ENCODE results near the gene CCDC106. TPM values are rescaled to one million over a fixed set of nuclear protein-coding genes. Genes with fewer than 3 reads are reported as not detected.

CCDC106 gene
- total RNA-seq, 1 experiment from 2014 or later = 19.9 TPM

DNA sequence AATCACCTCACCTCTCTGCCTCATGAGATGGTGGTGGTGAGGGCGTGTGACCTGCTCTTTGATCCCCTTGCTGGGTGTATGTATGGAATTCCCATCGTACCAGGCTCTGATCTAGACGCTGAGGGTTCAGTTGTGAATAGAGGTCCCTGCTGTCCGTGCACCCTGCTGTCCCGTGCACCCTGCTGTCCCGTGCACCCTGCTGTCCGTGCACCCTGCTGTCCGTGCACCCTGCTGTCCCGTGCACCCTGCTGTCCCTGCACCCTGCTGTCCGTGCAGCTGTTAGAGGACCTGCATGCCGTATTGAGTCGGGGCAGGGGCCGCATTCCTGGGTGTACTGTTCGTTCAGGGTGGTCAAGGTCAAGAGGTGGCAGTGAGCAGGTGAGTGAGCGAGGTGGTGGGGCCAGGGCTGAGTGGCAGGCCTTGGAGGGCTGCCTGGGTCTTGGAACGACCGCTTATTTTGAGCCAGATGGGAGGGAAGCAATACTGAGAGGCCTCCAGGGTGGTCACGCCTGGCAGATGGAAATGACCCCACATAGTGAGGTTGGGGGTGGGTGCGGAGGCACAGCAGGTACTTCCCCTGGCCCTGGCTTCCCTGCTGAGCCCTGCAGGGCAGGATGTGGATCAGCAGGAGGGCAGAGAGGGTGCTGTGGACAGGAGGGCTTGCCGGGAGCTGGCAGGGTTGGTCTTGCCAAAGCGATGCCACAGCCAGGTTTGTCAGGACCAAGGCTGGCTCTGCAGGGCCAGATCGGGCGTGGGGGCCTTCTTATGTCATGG is 22.5 kb downstream of the CCDC106 start:
- H3K4me1 ChIP-seq (ENCODE audit: insufficient read depth, low read length) = no peaks in the 10 kb centered on the region
- peaks cover under 1% of the 10 kb centered on the region for H3K23me2 ChIP-seq (ENCODE audit: insufficient read length, low read depth, low read length, poor library complexity, severe bottlenecking)
- Mint-ChIP-seq H3K36me3 (ENCODE audit: insufficient read depth in 1 of 3, low read depth in 3 of 3) (peaks cover 53 to 79% (median 71%) of the 10 kb centered on the region in 3 experiments), H3K4me1 (peaks cover 27 to 36% of the 10 kb centered on the region in 2 experiments), H3K9me3 (no peaks in the 10 kb centered on the region; a peak in 1 of 5 replicates), H3K27ac (peak overlapping the region; percentile 48 to 87 (median 77); a peak in 5 of 7 replicates), H3K27me3 (ENCODE audit: low read depth) (no peaks in the 10 kb centered on the region), H3K4me3 (peak overlapping the region in 1 of 2 experiments; percentile 38; a peak in 2 of 5 replicates)
- no peaks in the 10 kb centered on the region for H3K79me1 ChIP-seq (ENCODE audit: insufficient read depth, low read depth, low read length, poor library complexity, severe bottlenecking)
- H3K56ac ChIP-seq (ENCODE audit: insufficient read length, low read depth, low read length) = no peak overlapping the region
- no peak overlapping the region for H2AFZ ChIP-seq (ENCODE audit: low read length)
- H3K9ac ChIP-seq (ENCODE audit: extremely low read depth, insufficient read length, low read length) = no peak overlapping the region
- H4K91ac ChIP-seq (ENCODE audit: insufficient read length, low read depth, low read length) = no peak overlapping the region
- WGBS (ENCODE audit: extremely low coverage, insufficient read length, low lambda C conversion rate) = no CpG with 5 or more reads among the region's 23 CpGs
- no peak overlapping the region for H2AK5ac ChIP-seq (ENCODE audit: insufficient read length, low read length)
- H3K4ac ChIP-seq (ENCODE audit: low read depth, low read length) = no peak overlapping the region
- no peak overlapping the region for H2BK20ac ChIP-seq (ENCODE audit: low read depth, low read length, poor library complexity, severe bottlenecking)
- peaks cover 5% of the 10 kb centered on the region; the same call in 1 of the 2 replicates for H3K79me2 ChIP-seq (ENCODE audit: insufficient read depth, low read length)
- H3K14ac ChIP-seq (ENCODE audit: insufficient read depth, low read length) = no peak overlapping the region
- no peak overlapping the region for H2BK120ac ChIP-seq (ENCODE audit: low read depth, low read length, poor library complexity, severe bottlenecking)
- no peak overlapping the region for H3K27ac ChIP-seq (ENCODE audit: insufficient read length, low read depth, low read length)
- no peak overlapping the region for H3K23ac ChIP-seq (ENCODE audit: insufficient read length, low read depth, low read length)
- H2BK15ac ChIP-seq (ENCODE audit: low read depth, low read length) = no peak overlapping the region
- H2BK5ac ChIP-seq (ENCODE audit: insufficient read length, low read length) = no peak overlapping the region
- H4K8ac ChIP-seq (replicated peaks; ENCODE audit: insufficient read length, low read depth, low read length) = no peak overlapping the region
- H3K18ac ChIP-seq (ENCODE audit: insufficient read length, low read depth, low read length) = no peak overlapping the region
- no peaks in the 10 kb centered on the region for H3K9me3 ChIP-seq (ENCODE audit: control insufficient read depth, low read depth, low read length)
- H2BK12ac ChIP-seq (ENCODE audit: insufficient read length, low read depth, low read length) = no peak overlapping the region
- DNase-seq = peak; percentile 72
- no peak overlapping the region for H4K5ac ChIP-seq (ENCODE audit: insufficient read length, low read depth, low read length)
- no peaks in the 10 kb centered on the region for H3K27me3 ChIP-seq (ENCODE audit: insufficient read depth, low read length)
- H3T11ph ChIP-seq (ENCODE audit: low read length) = no peak overlapping the region
- H4K20me1 ChIP-seq (ENCODE audit: control insufficient read depth, insufficient read depth, insufficient read length) = no peaks in the 10 kb centered on the region
- TF ChIP-seq, protein P1, sequence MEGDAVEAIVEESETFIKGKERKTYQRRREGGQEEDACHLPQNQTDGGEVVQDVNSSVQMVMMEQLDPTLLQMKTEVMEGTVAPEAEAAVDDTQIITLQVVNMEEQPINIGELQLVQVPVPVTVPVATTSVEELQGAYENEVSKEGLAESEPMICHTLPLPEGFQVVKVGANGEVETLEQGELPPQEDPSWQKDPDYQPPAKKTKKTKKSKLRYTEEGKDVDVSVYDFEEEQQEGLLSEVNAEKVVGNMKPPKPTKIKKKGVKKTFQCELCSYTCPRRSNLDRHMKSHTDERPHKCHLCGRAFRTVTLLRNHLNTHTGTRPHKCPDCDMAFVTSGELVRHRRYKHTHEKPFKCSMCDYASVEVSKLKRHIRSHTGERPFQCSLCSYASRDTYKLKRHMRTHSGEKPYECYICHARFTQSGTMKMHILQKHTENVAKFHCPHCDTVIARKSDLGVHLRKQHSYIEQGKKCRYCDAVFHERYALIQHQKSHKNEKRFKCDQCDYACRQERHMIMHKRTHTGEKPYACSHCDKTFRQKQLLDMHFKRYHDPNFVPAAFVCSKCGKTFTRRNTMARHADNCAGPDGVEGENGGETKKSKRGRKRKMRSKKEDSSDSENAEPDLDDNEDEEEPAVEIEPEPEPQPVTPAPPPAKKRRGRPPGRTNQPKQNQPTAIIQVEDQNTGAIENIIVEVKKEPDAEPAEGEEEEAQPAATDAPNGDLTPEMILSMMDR (conservative IDR thresholded peaks at IDR 0.05) = no peak
- no peak overlapping the region for H3K4me2 ChIP-seq (ENCODE audit: insufficient read depth, insufficient read length, low read length)

Data from H9 (cell line).